ENCODE measurements around the gene PTPRG.

- no peak for TF ChIP-seq EZH2 (IDR thresholded peaks at IDR 0.05; ENCODE audit: borderline replicate concordance)
- no peak for TF ChIP-seq CTCF (IDR thresholded peaks at IDR 0.05; ENCODE audit: poor library complexity)
- TF ChIP-seq EZH2phosphoT487 (IDR thresholded peaks at IDR 0.05; ENCODE audit: low read depth, severe bottlenecking, unreplicated experiment) = no peak
These were observed 360.7 kb downstream of the PTPRG start for GRCh38 chr3:61922118-61922517.
